OCI-LY1 (cell line): Measurements from ENCODE around the gene GPR158.
A peak's percentile ranks its signal among the peaks of the same experiment; 100 is the strongest.

Experiments used
- H2AFZ ChIP-seq: fragments of 200-600 bp; sonication (generic), shearing (Covaris generic); 2 replicates; pipeline ENCODE4 v1.6.0; 2014; ENCODE audit warnings: antibody characterized with exemption, mild to moderate bottlenecking, low read length
- H3F3A ChIP-seq: fragments of 200-600 bp; sonication (generic), shearing (Covaris generic); 2 replicates; pipeline ENCODE4 v1.6.0; 2014; ENCODE audit warnings: mild to moderate bottlenecking, antibody characterized with exemption, low read length, moderate library complexity; ENCODE audit not compliant: insufficient read depth
- H3K27ac ChIP-seq: fragments of 200-600 bp; sonication (generic); 2 replicates; pipeline ENCODE4 v1.5.1; 2014; ENCODE audit warnings: low read length, mixed run types, mild to moderate bottlenecking, low read depth; ENCODE audit not compliant: poor library complexity, severe bottlenecking
- H3K27me3 ChIP-seq: fragments of 200-600 bp; sonication (generic); 2 replicates; pipeline ENCODE4 v1.6.0; 2014; ENCODE audit warnings: antibody characterized with exemption, mild to moderate bottlenecking, low read length, moderate library complexity; ENCODE audit not compliant: insufficient read depth
- H3K36me3 ChIP-seq: fragments of 200-600 bp; sonication (generic); 2 replicates; pipeline ENCODE4 v1.6.1; 2014; ENCODE audit warnings: mild to moderate bottlenecking, antibody characterized with exemption, low read length, moderate library complexity, mixed read lengths; ENCODE audit not compliant: insufficient read depth
- H3K4me1 ChIP-seq: fragments of 200-600 bp; sonication (generic); 2 replicates; pipeline ENCODE4 v1.5.1; 2014; ENCODE audit warnings: mild to moderate bottlenecking, low read length, moderate library complexity; ENCODE audit not compliant: insufficient read depth, severe bottlenecking
- H3K4me2 ChIP-seq: fragments of 200-600 bp; sonication (generic), shearing (Covaris generic); 2 replicates; pipeline ENCODE4 v1.6.1; 2014; ENCODE audit warnings: low read length
- H3K4me3 ChIP-seq: fragments of 200-600 bp; sonication (generic); 2 replicates; pipeline ENCODE4 v1.5.1; 2014; ENCODE audit warnings: low read length, low read depth, mild to moderate bottlenecking, mixed read lengths; ENCODE audit not compliant: poor library complexity, severe bottlenecking
- H3K79me2 ChIP-seq: fragments of 200-600 bp; shearing (Covaris generic); 2 replicates; pipeline ENCODE4 v1.6.1; 2016; ENCODE audit warnings: mixed run types, low read length, mixed read lengths; ENCODE audit not compliant: insufficient read depth
- H3K9ac ChIP-seq: fragments of 200-600 bp; sonication (generic), shearing (Covaris generic); 2 replicates; pipeline ENCODE4 v1.6.1; 2014; ENCODE audit warnings: mild to moderate bottlenecking, low read length, mixed read lengths
- H3K9me2 ChIP-seq: fragments of 200-600 bp; sonication (generic), shearing (Covaris generic); 2 replicates; pipeline ENCODE4 v1.6.1; 2014; ENCODE audit warnings: low read depth, mild to moderate bottlenecking, low read length, mixed read lengths
- H3K9me3 ChIP-seq: fragments of 200-600 bp; shearing (Covaris generic); 2 replicates; pipeline ENCODE4 v1.6.1; 2014; ENCODE audit warnings: low read length, mixed read lengths
- H4K20me1 ChIP-seq: fragments of 200-600 bp; sonication (generic), shearing (Covaris generic); 2 replicates; pipeline ENCODE4 v1.6.0; 2016; ENCODE audit warnings: mild to moderate bottlenecking, low read length; ENCODE audit not compliant: insufficient read depth
- CTCF ChIP-seq: fragments of 200-600 bp; sonication (generic), shearing (Covaris generic); IDR thresholded peaks from 2 replicates; pipeline ENCODE4 v1.5.1; 2017; ENCODE audit warnings: mild to moderate bottlenecking, antibody characterized with exemption, low read length, moderate library complexity, mixed read lengths
- EZH2 ChIP-seq: fragments of 200-600 bp; sonication (generic), shearing (Covaris generic); IDR thresholded peaks from 2 replicates; pipeline ENCODE4 v1.8.0; 2017; ENCODE audit warnings: borderline replicate concordance, mixed run types, mild to moderate bottlenecking, antibody characterized with exemption, low read length, moderate library complexity, mixed read lengths

GPR158 gene

GRCh38 chr10:25547382-25547781 is 372.6 kb downstream of the GPR158 start:
- Histone ChIP-seq H3K79me2 (no peaks in the 10 kb centered on the region), H3K4me2 (no peak overlapping the region), H3K4me1 (no peaks in the 10 kb centered on the region), H3K27ac (no peak overlapping the region), H3K27me3 (no peaks in the 10 kb centered on the region), H2AFZ (no peak overlapping the region), H3K4me3 (no peak overlapping the region), H3K9me2 (no peaks in the 10 kb centered on the region), H3K36me3 (no peaks in the 10 kb centered on the region), H4K20me1 (no peaks in the 10 kb centered on the region), H3K9ac (no peak overlapping the region), H3K9me3 (no peaks in the 10 kb centered on the region), H3F3A (no peaks in the 10 kb centered on the region)
- TF ChIP-seq CTCF (no peak), EZH2 (no peak)

GRCh38 chr10:25552283-25552919 is 377.6 kb downstream of the GPR158 start:
- no peaks in the 10 kb centered on the region for H3F3A ChIP-seq
- no peaks in the 10 kb centered on the region for H3K79me2 ChIP-seq
- H3K9me2 ChIP-seq: no peaks in the 10 kb centered on the region
- no peak overlapping the region for H3K27ac ChIP-seq
- H3K36me3 ChIP-seq: no peaks in the 10 kb centered on the region
- H2AFZ ChIP-seq: no peak overlapping the region
- H3K4me1 ChIP-seq: no peaks in the 10 kb centered on the region
- no peaks in the 10 kb centered on the region for H4K20me1 ChIP-seq
- H3K9me3 ChIP-seq: no peaks in the 10 kb centered on the region
- TF ChIP-seq EZH2: no peak
- no peak for TF ChIP-seq CTCF
- no peak overlapping the region for H3K9ac ChIP-seq
- no peak overlapping the region for H3K4me3 ChIP-seq
- no peaks in the 10 kb centered on the region for H3K27me3 ChIP-seq
- no peak overlapping the region for H3K4me2 ChIP-seq

- Histone ChIP-seq H3K27me3 (no peaks in the 10 kb centered on the region), H3F3A (no peaks in the 10 kb centered on the region), H2AFZ (no peak overlapping the region), H3K36me3 (no peaks in the 10 kb centered on the region), H3K9ac (no peak overlapping the region), H3K27ac (no peak overlapping the region), H3K4me1 (no peaks in the 10 kb centered on the region), H3K9me3 (no peaks in the 10 kb centered on the region), H3K4me3 (no peak overlapping the region), H4K20me1 (no peaks in the 10 kb centered on the region), H3K9me2 (no peaks in the 10 kb centered on the region), H3K79me2 (no peaks in the 10 kb centered on the region), H3K4me2 (no peak overlapping the region)
- TF ChIP-seq EZH2: no peak
- TF ChIP-seq CTCF: peak; percentile 36
These were observed 381.1 kb downstream of the GPR158 start for GRCh38 chr10:25555865-25556264.
